Stomach (tissue), 4 donors: ENCODE data around the gene NKAIN2.

Experiments used
- CTCF ChIP-seq, 7 experiments: fragments of 450-650 bp in 4 of 7; fragments of 200-600 bp in 3 of 7; sonication (generic) in 3 of 7; IDR thresholded peaks; one replicate each; pipeline ENCODE4 v1.5.1; 2016 to 2019; ENCODE audit warnings: antibody characterized with exemption in 7 of 7, control low read depth in 2 of 7, mild to moderate bottlenecking in 1 of 7
- EP300 ChIP-seq: sonication (generic); formaldehyde crosslinking; IDR thresholded peaks from one replicate; pipeline ENCODE4 v1.6.1; 2017; ENCODE audit warnings: antibody characterized with exemption
- POLR2A ChIP-seq, 4 donors: fragments of 450-650 bp; IDR thresholded peaks; one replicate each; pipeline ENCODE4 v1.6.1; 2016; ENCODE audit warnings: antibody characterized with exemption in 4 of 4, control low read depth in 2 of 4, mild to moderate bottlenecking in 1 of 4, moderate library complexity in 1 of 4
- POLR2AphosphoS5 ChIP-seq, 3 donors: sonication (generic); formaldehyde crosslinking; IDR thresholded peaks; one replicate each; pipeline ENCODE4 v1.6.1; 2016; ENCODE audit warnings: antibody characterized with exemption in 3 of 3

- TF ChIP-seq POLR2A (IDR thresholded peaks at IDR 0.05) (no peak), CTCF (IDR thresholded peaks at IDR 0.05) (no peak), POLR2AphosphoS5 (IDR thresholded peaks at IDR 0.05) (no peak), EP300 (no peak)
Observed at GRCh38 chr6:123966618-123967017, 163.0 kb downstream of the NKAIN2 start.
